Astrocyte of the hippocampus (primary cell): Measurements from ENCODE around the gene NUP205.

ENCODE experiments used
- DNase-seq: peaks from one replicate; pipeline ENCODE4 v3.0.0; 2011; ENCODE audit warnings: low read depth, low spot score

The NUP205 gene

GRCh38 chr7:135550196-135550595 is 7.5 kb upstream of the NUP205 start:
- DNase-seq = no peak

GRCh38 chr7:135552148-135552547 is 5.6 kb upstream of the NUP205 start:
- no peak for DNase-seq

GRCh38 chr7:135553346-135553745 is 4.4 kb upstream of the NUP205 start:
- no peak for DNase-seq

- peak; percentile 67 for DNase-seq
Measured at GRCh38 chr7:135558337-135558767, 635 bp downstream of the NUP205 start.

GRCh38 chr7:135558881-135559280 is 1.2 kb downstream of the NUP205 start:
- DNase-seq = no peak

GRCh38 chr7:135560631-135561030 is 2.9 kb downstream of the NUP205 start:
- DNase-seq = no peak

- DNase-seq = no peak
Measured at GRCh38 chr7:135562720-135563119, 5.0 kb downstream of the NUP205 start.

GRCh38 chr7:135571834-135572233 is 14.1 kb downstream of the NUP205 start:
- DNase-seq = no peak

- DNase-seq = no peak
Measured at GRCh38 chr7:135573541-135573940, 15.8 kb downstream of the NUP205 start.

- no peak for DNase-seq
Measured at GRCh38 chr7:135575296-135575695, 17.6 kb downstream of the NUP205 start.

- DNase-seq = no peak
Measured at GRCh38 chr7:135578569-135578968, 20.9 kb downstream of the NUP205 start.

GRCh38 chr7:135584362-135585353 is 26.9 kb downstream of the NUP205 start:
- no peak for DNase-seq

- peak; percentile 17 for DNase-seq
Measured at GRCh38 chr7:135597181-135597925, 39.6 kb downstream of the NUP205 start.

- peak; percentile 39 for DNase-seq
Measured at GRCh38 chr7:135597926-135598305, 40.2 kb downstream of the NUP205 start.

GRCh38 chr7:135599471-135599870 is 41.8 kb downstream of the NUP205 start:
- DNase-seq = no peak

GRCh38 chr7:135600226-135600625 is 42.5 kb downstream of the NUP205 start:
- DNase-seq = peak; percentile 16

GRCh38 chr7:135601182-135601581 is 43.5 kb downstream of the NUP205 start:
- peak; percentile 10 for DNase-seq

- DNase-seq = no peak
Measured at GRCh38 chr7:135602304-135602703, 44.6 kb downstream of the NUP205 start.

GRCh38 chr7:135616136-135616535 is 58.4 kb downstream of the NUP205 start:
- no peak for DNase-seq

- no peak for DNase-seq
Measured at GRCh38 chr7:135617781-135618180, 60.1 kb downstream of the NUP205 start.

- DNase-seq = no peak
Measured at GRCh38 chr7:135618510-135618909, 60.8 kb downstream of the NUP205 start.

- no peak for DNase-seq
Measured at GRCh38 chr7:135620447-135620846, 62.7 kb downstream of the NUP205 start.
